Gastrocnemius medialis (tissue), 4 donors: ENCODE measurements around the gene LRRC18. TPM values are rescaled to one million over a fixed set of nuclear protein-coding genes. Genes with fewer than 3 reads are reported as not detected.

Experiments
- ATAC-seq, 2 donors: fragments of 150-250 bp; one replicate each; pipeline ENCODE4 v1.9.1; 2016
- DNase-seq, 2 donors: peaks; one replicate each; pipeline ENCODE4 v3.0.0-alpha.2; 2019
- H3K27ac ChIP-seq, 4 donors: fragments of 200-600 bp; sonication (generic); 1 replicate in 1 of 4; 2 replicates in 3 of 4; pipeline ENCODE4 v1.5.1; 2016 to 2018; ENCODE audit warnings: mild to moderate bottlenecking in 2 of 4, moderate library complexity in 1 of 4
- H3K27me3 ChIP-seq, 3 donors: fragments of 200-600 bp; sonication (generic) in 2 of 3; 1 replicate in 1 of 3; 2 replicates in 2 of 3; pipeline versions ENCODE4 v1.5.1 to v1.6.0; 2016 to 2019; ENCODE audit warnings: mild to moderate bottlenecking in 1 of 3, moderate library complexity in 1 of 3
- H3K36me3 ChIP-seq, 2 donors: fragments of 200-600 bp; sonication (generic) in 1 of 2; one replicate each; pipeline ENCODE4 v1.5.1; 2017 to 2018
- H3K4me1 ChIP-seq, 2 donors: fragments of 200-600 bp; sonication (generic) in 1 of 2; one replicate each; pipeline ENCODE4 v1.5.1; 2016 to 2017; ENCODE audit warnings: mild to moderate bottlenecking in 2 of 2
- H3K4me3 ChIP-seq, 4 donors: fragments of 200-600 bp; sonication (generic) in 3 of 4; 1 replicate in 1 of 4; 2 replicates in 3 of 4; pipeline ENCODE4 v1.5.1; 2016 to 2019; ENCODE audit warnings: mild to moderate bottlenecking in 2 of 4
- H3K9me3 ChIP-seq, 3 donors: fragments of 200-600 bp; sonication (generic) in 2 of 3; 1 replicate in 1 of 3; 2 replicates in 2 of 3; pipeline ENCODE4 v1.5.1; 2016 to 2019
- CTCF ChIP-seq, 5 experiments: fragments of 450-650 bp in 3 of 5; fragments of 200-600 bp in 2 of 5; sonication (generic) in 2 of 5; IDR thresholded peaks in 4 of 5; conservative IDR thresholded peaks in 1 of 5; 1 replicate in 4 of 5; 2 replicates in 1 of 5; pipeline ENCODE4 v1.5.1; 2016 to 2019; ENCODE audit warnings: antibody characterized with exemption in 5 of 5, mild to moderate bottlenecking in 3 of 5, moderate library complexity in 3 of 5
- POLR2A ChIP-seq, 2 donors: fragments of 450-650 bp; IDR thresholded peaks; one replicate each; pipeline ENCODE4 v1.6.1; 2017; ENCODE audit warnings: antibody characterized with exemption in 2 of 2, mild to moderate bottlenecking in 2 of 2, moderate library complexity in 2 of 2
- in situ Hi-C, 4 donors: fragments of 200-750 bp; cut with MboI; loops; one replicate each; pipeline versions ENCODE4 v1.15.0 to v1.8.0; 2017; ENCODE audit warnings: low sequenced_read_pairs in 4 of 4
- intact Hi-C: fragments of 100-400 bp; cut with DNase I; formaldehyde crosslinking; loops from one replicate; pipeline ENCODE4 v1.15.1; 2023; ENCODE audit warnings: low total_unique reads
- total RNA-seq, 4 donors: library from RNA; depleted of rRNA; stranded (reverse); fragments of >200 nt; gene quantifications; one replicate each; pipeline versions ENCODE4 v1.1.0 to v1.2.3, GENCODE V29; 2016

Gene LRRC18
- total RNA-seq, 4 donors from 2014 or later = not detected

- in situ Hi-C loops = no loop called here
- Histone ChIP-seq H3K27me3 (peaks cover 0 to 2% (median 0%) of the 10 kb centered on the region in 3 donors), H3K4me1 (no peaks in the 10 kb centered on the region), H3K4me3 (no peak overlapping the region), H3K27ac (no peak overlapping the region), H3K9me3 (no peaks in the 10 kb centered on the region), H3K36me3 (no peaks in the 10 kb centered on the region)
- no peak for TF ChIP-seq POLR2A (IDR thresholded peaks at IDR 0.05)
- no peak for TF ChIP-seq CTCF (IDR thresholded peaks at IDR 0.05 in 4 of 5, conservative IDR thresholded peaks at IDR 0.05 in 1 of 5)
- intact Hi-C loops = no loop called here
- ATAC-seq = no peak
- DNase-seq = no peak
Observed at GRCh38 chr10:48948470-48949037, 8.9 kb upstream of the LRRC18 start.

GRCh38 chr10:48947690-48948469 lies 8.2 kb upstream of the LRRC18 start:
- in situ Hi-C loops (no loop called here), intact Hi-C loops (no loop called here)
- no peak for DNase-seq
- TF ChIP-seq CTCF (IDR thresholded peaks at IDR 0.05 in 4 of 5, conservative IDR thresholded peaks at IDR 0.05 in 1 of 5) (no peak), POLR2A (IDR thresholded peaks at IDR 0.05) (no peak)
- Histone ChIP-seq H3K4me1 (no peaks in the 10 kb centered on the region), H3K9me3 (no peaks in the 10 kb centered on the region), H3K27me3 (peaks cover 0 to 2% (median 0%) of the 10 kb centered on the region in 3 donors), H3K36me3 (no peaks in the 10 kb centered on the region), H3K27ac (no peak overlapping the region), H3K4me3 (no peak overlapping the region)
- ATAC-seq = no peak

- H3K4me3 ChIP-seq = no peak overlapping the region
- in situ Hi-C loops = no loop called here
- H3K27me3 ChIP-seq = peaks cover 0 to 2% (median 0%) of the 10 kb centered on the region in 3 donors
- no peaks in the 10 kb centered on the region for H3K36me3 ChIP-seq
- no peaks in the 10 kb centered on the region for H3K4me1 ChIP-seq
- DNase-seq (no peak), ATAC-seq (no peak)
- no peak for TF ChIP-seq POLR2A (IDR thresholded peaks at IDR 0.05)
- intact Hi-C loops = no loop called here
- no peaks in the 10 kb centered on the region for H3K9me3 ChIP-seq
- no peak overlapping the region for H3K27ac ChIP-seq
Observed at GRCh38 chr10:48946891-48947500, 7.4 kb upstream of the LRRC18 start.

- in situ Hi-C loops = no loop called here
- peaks cover 0 to 2% (median 0%) of the 10 kb centered on the region in 3 donors for H3K27me3 ChIP-seq
- no peaks in the 10 kb centered on the region for H3K4me1 ChIP-seq
- intact Hi-C loops = no loop called here
- DNase-seq = no peak
- no peaks in the 10 kb centered on the region for H3K36me3 ChIP-seq
- H3K4me3 ChIP-seq = no peak overlapping the region
- no peak for ATAC-seq
- H3K27ac ChIP-seq = no peak overlapping the region
- TF ChIP-seq CTCF (IDR thresholded peaks at IDR 0.05 in 4 of 5, conservative IDR thresholded peaks at IDR 0.05 in 1 of 5) (no peak), POLR2A (IDR thresholded peaks at IDR 0.05) (no peak)
- H3K9me3 ChIP-seq = no peaks in the 10 kb centered on the region
Observed at GRCh38 chr10:48946332-48946731, 6.7 kb upstream of the LRRC18 start.

GRCh38 chr10:48945441-48946130 lies 5.9 kb upstream of the LRRC18 start:
- Histone ChIP-seq H3K4me1 (no peaks in the 10 kb centered on the region), H3K9me3 (no peaks in the 10 kb centered on the region), H3K4me3 (no peak overlapping the region), H3K27me3 (peaks cover 0 to 2% (median 0%) of the 10 kb centered on the region in 3 donors), H3K36me3 (no peaks in the 10 kb centered on the region), H3K27ac (no peak overlapping the region)
- intact Hi-C loops (no loop called here), in situ Hi-C loops (no loop called here)
- DNase-seq = no peak
- TF ChIP-seq CTCF (IDR thresholded peaks at IDR 0.05 in 4 of 5, conservative IDR thresholded peaks at IDR 0.05 in 1 of 5) = no peak
- TF ChIP-seq POLR2A (IDR thresholded peaks at IDR 0.05) = no peak
- no peak for ATAC-seq
